ENCODE results near the gene SLC22A1. TPM values are rescaled to one million over a fixed set of nuclear protein-coding genes. Genes with fewer than 3 reads are reported as not detected.
"Not testable (repeated sequence)": the region's sequence is repeated elsewhere in the genome, so short reads cannot be mapped to it uniquely, and the experiment has no call there.

The SLC22A1 gene
- total and polyA plus RNA-seq, 7 donors: 0.17 to 3.3 (median 0.89) TPM

- peaks cover 4 to 98% of the 10 kb centered on the region in 2 donors for H3K36me3 ChIP-seq (ENCODE audit: insufficient read depth in 1 of 2, low read depth in 1 of 2)
- H3K4me1 ChIP-seq: no peaks in the 10 kb centered on the region
- H3K27ac ChIP-seq: no peak overlapping the region
- DNase-seq (no peak), ATAC-seq (peak in 3 of 4 donors; percentile 5 to 20 (median 12))
- no peaks in the 10 kb centered on the region for H3K9me3 ChIP-seq
- H3K4me3 ChIP-seq: no peak overlapping the region
- H3K27me3 ChIP-seq (ENCODE audit: insufficient read depth in 3 of 3, low read length in 2 of 3): no peaks in the 10 kb centered on the region
- 80 to 88% (median 85%) methylated on average over 8 of the region's 8 CpGs for WGBS, 3 donors
- intact Hi-C loops (cut with DNase I): loop anchor here in 1 of 2 donors (5.0 kb wide), 1 partner anchor 371 kb away; no protein-coding TSS in a partner anchor
- no peak for TF ChIP-seq CTCF (IDR thresholded peaks at IDR 0.05)
These were observed 34.9 kb upstream of the SLC22A1 start for GRCh38 chr6:160086754-160087153.

- no peaks in the 10 kb centered on the region for H3K4me1 ChIP-seq
- intact Hi-C loops (cut with DNase I): loop anchor here in 1 of 2 donors (5.0 kb wide), 1 partner anchor 369 kb away; no protein-coding TSS in a partner anchor
- TF ChIP-seq CTCF (IDR thresholded peaks at IDR 0.05): peak; percentile 55
- ATAC-seq (peak; percentile 65 to 83 (median 70)), DNase-seq (peak; percentile 64 to 81)
- no peaks in the 10 kb centered on the region for H3K9me3 ChIP-seq
- H3K4me3 ChIP-seq: no peak overlapping the region
- H3K27ac ChIP-seq: no peak overlapping the region
- peaks cover 7 to 98% of the 10 kb centered on the region in 2 donors for H3K36me3 ChIP-seq (ENCODE audit: insufficient read depth in 1 of 2, low read depth in 1 of 2)
- 44 to 54% (median 49%) methylated on average over 13 of the region's 13 CpGs for WGBS, 3 donors
- H3K27me3 ChIP-seq (ENCODE audit: insufficient read depth in 3 of 3, low read length in 2 of 3): no peaks in the 10 kb centered on the region
These were observed 33.4 kb upstream of the SLC22A1 start for GRCh38 chr6:160088069-160088783.

GRCh38 chr6:160088784-160089533, 32.7 kb upstream of the SLC22A1 start:
- peak in 2 of 4 donors; percentile 6 to 33 for ATAC-seq
- no peaks in the 10 kb centered on the region for H3K27me3 ChIP-seq (ENCODE audit: insufficient read depth in 3 of 3, low read length in 2 of 3)
- TF ChIP-seq CTCF (IDR thresholded peaks at IDR 0.05): no peak
- WGBS, 3 donors: 80 to 85% (median 81%) methylated on average over 21 of the region's 21 CpGs
- no peaks in the 10 kb centered on the region for H3K9me3 ChIP-seq
- H3K4me1 ChIP-seq: no peaks in the 10 kb centered on the region
- intact Hi-C loops (cut with DNase I): loop anchor here in 1 of 2 donors (5.0 kb wide), 1 partner anchor 368 kb away; no protein-coding TSS in a partner anchor
- DNase-seq: no peak
- H3K27ac ChIP-seq: peak overlapping the region; percentile 37
- peaks cover 11 to 98% of the 10 kb centered on the region in 2 donors for H3K36me3 ChIP-seq (ENCODE audit: insufficient read depth in 1 of 2, low read depth in 1 of 2)
- H3K4me3 ChIP-seq: no peak overlapping the region

GRCh38 chr6:160089534-160089897, 32.1 kb upstream of the SLC22A1 start:
- no peak overlapping the region for H3K4me3 ChIP-seq
- intact Hi-C loops (cut with DNase I): loop anchor here in 1 of 2 donors (5.0 kb wide), 1 partner anchor 368 kb away; no protein-coding TSS in a partner anchor
- WGBS, 3 donors: 94 to 99% (median 96%) methylated on average over 7 of the region's 7 CpGs
- no peaks in the 10 kb centered on the region for H3K9me3 ChIP-seq
- H3K27ac ChIP-seq: no peak overlapping the region
- DNase-seq (no peak), ATAC-seq (no peak)
- no peak for TF ChIP-seq CTCF (IDR thresholded peaks at IDR 0.05)
- H3K27me3 ChIP-seq (ENCODE audit: insufficient read depth in 3 of 3, low read length in 2 of 3): no peaks in the 10 kb centered on the region
- no peaks in the 10 kb centered on the region for H3K4me1 ChIP-seq
- peaks cover 14 to 98% of the 10 kb centered on the region in 2 donors for H3K36me3 ChIP-seq (ENCODE audit: insufficient read depth in 1 of 2, low read depth in 1 of 2)

GRCh38 chr6:160090442-160091239, 31.0 kb upstream of the SLC22A1 start:
- H3K27me3 ChIP-seq (ENCODE audit: insufficient read depth in 3 of 3, low read length in 2 of 3); intact Hi-C loops (cut with DNase I); H3K27ac ChIP-seq; H3K9me3 ChIP-seq; ATAC-seq; H3K4me1 ChIP-seq; H3K4me3 ChIP-seq; DNase-seq: not testable (repeated sequence)
- peaks cover 10 to 97% of the 10 kb centered on the region in 2 donors for H3K36me3 ChIP-seq (ENCODE audit: insufficient read depth in 1 of 2, low read depth in 1 of 2)
- WGBS, 3 donors: 83 to 89% (median 88%) methylated on average over 28 to 32 of the region's 32 CpGs

GRCh38 chr6:160092176-160092575, 29.4 kb upstream of the SLC22A1 start:
- H3K27me3 ChIP-seq (ENCODE audit: insufficient read depth in 3 of 3, low read length in 2 of 3); DNase-seq; ATAC-seq; H3K27ac ChIP-seq; H3K4me1 ChIP-seq; H3K4me3 ChIP-seq; intact Hi-C loops (cut with DNase I); H3K9me3 ChIP-seq: not testable (repeated sequence)
- H3K36me3 ChIP-seq (ENCODE audit: insufficient read depth in 1 of 2, low read depth in 1 of 2): peaks cover 13 to 97% of the 10 kb centered on the region in 2 donors
- WGBS, 3 donors: 93 to 94% (median 94%) methylated on average over 5 to 6 of the region's 6 CpGs

Measured in psoas muscle (tissue), 8 donors.